ENCODE results near the gene TNFRSF18. TPM values are rescaled to one million over a fixed set of nuclear protein-coding genes. Genes with fewer than 3 reads are reported as not detected.

TNFRSF18 gene
- total and polyA plus RNA-seq, 2 donors (not counting 1 experiment from before 2014, with no cell fraction given), result 10.1 to 33.5 TPM

DNA sequence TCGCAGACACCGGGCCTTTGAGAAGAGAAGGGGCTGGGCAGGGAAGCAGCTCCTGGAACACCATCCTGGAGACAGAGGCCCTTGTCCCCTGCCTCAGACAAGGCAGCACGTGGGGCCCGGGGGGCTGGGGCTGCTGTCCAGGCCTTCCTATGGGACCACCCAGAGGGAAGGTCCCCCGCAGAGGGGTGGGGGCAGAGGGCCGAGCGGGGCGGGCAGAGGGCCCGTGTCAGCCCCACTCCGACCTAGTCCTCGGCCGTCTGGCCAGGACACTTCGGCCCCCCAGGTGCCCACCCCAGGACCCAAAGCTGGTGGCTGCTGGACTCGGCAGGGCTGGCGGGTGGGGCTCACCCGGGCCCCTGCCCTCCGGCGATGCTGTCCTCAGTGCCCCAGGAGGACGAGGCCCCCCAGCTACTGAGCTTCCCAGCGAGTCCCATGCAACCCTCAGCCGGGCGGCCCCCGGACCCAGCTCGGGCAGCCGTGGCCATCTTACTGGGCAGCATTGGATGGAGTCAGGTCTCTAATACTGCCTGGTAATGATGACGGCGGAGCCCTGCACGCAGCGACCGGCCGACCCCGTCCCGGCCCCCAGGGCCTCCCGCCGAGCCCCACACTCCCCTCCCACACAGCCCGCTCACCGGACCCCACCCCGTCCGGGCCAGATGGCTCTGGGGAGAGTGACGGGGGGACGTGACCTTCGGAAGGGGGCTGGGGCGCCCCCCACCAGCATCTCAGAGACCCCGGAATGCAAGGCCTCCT, 39.6 kb downstream of the TNFRSF18 start:
- no peak overlapping the region for H3K27ac ChIP-seq (ENCODE audit: low read length in 2 of 2)
- Mint-ChIP-seq H3K9me3 (ENCODE audit: insufficient read depth) (no peaks in the 10 kb centered on the region), H3K4me1 (peaks cover 25% of the 10 kb centered on the region), H3K4me3 (no peak overlapping the region), H3K27me3 (no peaks in the 10 kb centered on the region), H3K27ac (no peak overlapping the region)
- no peaks in the 10 kb centered on the region for H3K36me3 ChIP-seq (replicated peaks in 1 of 2; ENCODE audit: control extremely low read depth in 1 of 2, control insufficient read depth in 1 of 2, extremely low read depth in 1 of 2, insufficient read depth in 2 of 2, low read length in 1 of 2)
- H3K9ac ChIP-seq (ENCODE audit: low read length), result no peak overlapping the region
- H3K9me3 ChIP-seq (ENCODE audit: control extremely low read depth in 1 of 3, control insufficient read depth in 2 of 3, insufficient read depth in 1 of 3, low read length in 2 of 3), result peaks cover 0 to 6% (median 0%) of the 10 kb centered on the region in 3 donors
- DNase-seq (no peak), ATAC-seq (ENCODE audit: low read depth) (no peak)
- CTCF ChIA-PET, result no interaction called here
- peaks cover 24 to 31% of the 10 kb centered on the region in 2 donors for H3K4me1 ChIP-seq (ENCODE audit: control insufficient read depth in 2 of 2, insufficient read depth in 2 of 2, low read length in 2 of 2)
- H3K4me3 ChIP-seq (ENCODE audit: control extremely low read depth in 1 of 5, extremely low read depth in 1 of 5, insufficient read depth in 1 of 5, low read depth in 2 of 5, low read length in 4 of 5), result no peak overlapping the region
- no peaks in the 10 kb centered on the region for H4K20me1 ChIP-seq (ENCODE audit: control insufficient read depth, insufficient read depth, low read length, poor library complexity, severe bottlenecking)
- intact Hi-C loops (cut with micrococcal nuclease), result no loop called here
- no peaks in the 10 kb centered on the region for H3K79me2 ChIP-seq (ENCODE audit: control insufficient read depth, insufficient read depth, low read length)
- TF ChIP-seq, protein P1, sequence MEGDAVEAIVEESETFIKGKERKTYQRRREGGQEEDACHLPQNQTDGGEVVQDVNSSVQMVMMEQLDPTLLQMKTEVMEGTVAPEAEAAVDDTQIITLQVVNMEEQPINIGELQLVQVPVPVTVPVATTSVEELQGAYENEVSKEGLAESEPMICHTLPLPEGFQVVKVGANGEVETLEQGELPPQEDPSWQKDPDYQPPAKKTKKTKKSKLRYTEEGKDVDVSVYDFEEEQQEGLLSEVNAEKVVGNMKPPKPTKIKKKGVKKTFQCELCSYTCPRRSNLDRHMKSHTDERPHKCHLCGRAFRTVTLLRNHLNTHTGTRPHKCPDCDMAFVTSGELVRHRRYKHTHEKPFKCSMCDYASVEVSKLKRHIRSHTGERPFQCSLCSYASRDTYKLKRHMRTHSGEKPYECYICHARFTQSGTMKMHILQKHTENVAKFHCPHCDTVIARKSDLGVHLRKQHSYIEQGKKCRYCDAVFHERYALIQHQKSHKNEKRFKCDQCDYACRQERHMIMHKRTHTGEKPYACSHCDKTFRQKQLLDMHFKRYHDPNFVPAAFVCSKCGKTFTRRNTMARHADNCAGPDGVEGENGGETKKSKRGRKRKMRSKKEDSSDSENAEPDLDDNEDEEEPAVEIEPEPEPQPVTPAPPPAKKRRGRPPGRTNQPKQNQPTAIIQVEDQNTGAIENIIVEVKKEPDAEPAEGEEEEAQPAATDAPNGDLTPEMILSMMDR (IDR thresholded peaks at IDR 0.05), result no peak
- no peak for TF ChIP-seq EZH2 (IDR thresholded peaks at IDR 0.05; ENCODE audit: borderline replicate concordance, insufficient read depth, low read depth, low read length, poor library complexity, severe bottlenecking)
- WGBS (ENCODE audit: insufficient coverage), result 92% methylated on average over 33 of the region's 44 CpGs
- H3K27me3 ChIP-seq (replicated peaks in 1 of 4; ENCODE audit: control extremely low read depth in 1 of 4, control insufficient read depth in 3 of 4, insufficient read depth in 4 of 4, low read length in 3 of 4), result peaks cover 0 to 7% (median 0%) of the 10 kb centered on the region in 4 experiments
- no peak overlapping the region for H2AFZ ChIP-seq (ENCODE audit: insufficient read depth, low read depth, low read length, poor library complexity, severe bottlenecking)
- no peak overlapping the region for H3K4me2 ChIP-seq (replicated peaks; ENCODE audit: low read depth, low read length, poor library complexity, severe bottlenecking)
- POLR2A ChIA-PET, result interaction anchor here (1.1 kb wide), 1 partner anchor 8 kb away, joined by 3 read pairs; no protein-coding TSS in a partner anchor

DNA sequence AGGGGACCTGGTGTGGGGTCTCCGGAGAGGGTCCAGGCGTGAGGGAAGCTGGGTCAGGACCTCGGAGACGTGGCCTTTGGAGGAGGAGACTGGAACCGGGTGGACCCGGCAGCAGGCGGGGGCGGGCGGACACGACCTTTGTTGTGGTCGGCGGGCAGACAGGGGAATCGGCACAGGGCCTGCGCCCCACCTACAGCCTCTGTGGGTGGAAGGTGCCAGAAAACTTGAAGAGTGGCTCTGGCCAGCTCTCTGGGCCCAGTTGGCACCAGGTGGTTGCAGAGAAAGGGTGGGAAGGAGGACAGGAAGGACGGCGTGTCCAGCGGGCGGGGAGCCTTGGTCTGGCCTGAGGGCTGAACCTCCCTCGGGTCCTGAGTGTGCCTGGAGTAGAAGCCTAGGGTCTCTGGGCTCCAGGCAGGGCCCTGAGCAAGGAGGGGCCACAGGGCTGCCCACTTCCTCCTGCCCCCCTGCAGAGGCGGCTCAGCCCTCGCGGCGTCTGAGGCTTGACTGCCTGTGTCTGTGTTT, 40.4 kb downstream of the TNFRSF18 start:
- H3K4me3 Mint-ChIP-seq, result no peak overlapping the region
- Histone ChIP-seq H3K36me3 (replicated peaks in 1 of 2; ENCODE audit: control extremely low read depth in 1 of 2, control insufficient read depth in 1 of 2, extremely low read depth in 1 of 2, insufficient read depth in 2 of 2, low read length in 1 of 2) (no peaks in the 10 kb centered on the region), H3K9me3 (ENCODE audit: control extremely low read depth in 1 of 3, control insufficient read depth in 2 of 3, insufficient read depth in 1 of 3, low read length in 2 of 3) (peaks cover 0 to 6% (median 0%) of the 10 kb centered on the region in 3 donors), H3K4me3 (ENCODE audit: control extremely low read depth in 1 of 5, extremely low read depth in 1 of 5, insufficient read depth in 1 of 5, low read depth in 2 of 5, low read length in 4 of 5) (no peak overlapping the region), H3K79me2 (ENCODE audit: control insufficient read depth, insufficient read depth, low read length) (no peaks in the 10 kb centered on the region), H3K27me3 (replicated peaks in 1 of 4; ENCODE audit: control extremely low read depth in 1 of 4, control insufficient read depth in 3 of 4, insufficient read depth in 4 of 4, low read length in 3 of 4) (peaks cover 0 to 5% (median 0%) of the 10 kb centered on the region in 4 experiments), H3K4me1 (ENCODE audit: control insufficient read depth in 2 of 2, insufficient read depth in 2 of 2, low read length in 2 of 2) (peaks cover 16 to 22% of the 10 kb centered on the region in 2 donors), H3K9ac (ENCODE audit: low read length) (no peak overlapping the region), H4K20me1 (ENCODE audit: control insufficient read depth, insufficient read depth, low read length, poor library complexity, severe bottlenecking) (no peaks in the 10 kb centered on the region), H3K4me2 (replicated peaks; ENCODE audit: low read depth, low read length, poor library complexity, severe bottlenecking) (no peak overlapping the region), H2AFZ (ENCODE audit: insufficient read depth, low read depth, low read length, poor library complexity, severe bottlenecking) (no peak overlapping the region), H3K27ac (ENCODE audit: low read length in 2 of 2) (no peak overlapping the region)
- ATAC-seq (ENCODE audit: low read depth), result no peak
- no peaks in the 10 kb centered on the region for H3K27me3 Mint-ChIP-seq
- 69% methylated on average over 23 of the region's 23 CpGs for WGBS (ENCODE audit: insufficient coverage)
- intact Hi-C loops (cut with micrococcal nuclease), result no loop called here
- POLR2A ChIA-PET, result no interaction called here
- no peak for DNase-seq
- TF ChIP-seq EZH2 (IDR thresholded peaks at IDR 0.05; ENCODE audit: borderline replicate concordance, insufficient read depth, low read depth, low read length, poor library complexity, severe bottlenecking), result no peak
- TF ChIP-seq, protein P1 (IDR thresholded peaks at IDR 0.05), result no peak
- no peak overlapping the region for H3K27ac Mint-ChIP-seq
- H3K9me3 Mint-ChIP-seq (ENCODE audit: insufficient read depth), result no peaks in the 10 kb centered on the region
- peaks cover 18% of the 10 kb centered on the region for H3K4me1 Mint-ChIP-seq
- CTCF ChIA-PET, result interaction anchor here (1.5 kb wide), 1 partner anchor 44 kb away, joined by 5 read pairs; no protein-coding TSS in a partner anchor
